Astrocyte of the spinal cord (primary cell): Measurements from ENCODE around the gene CLNK.
A peak's percentile ranks its signal among the peaks of the same experiment; 100 is the strongest.

Experiments used
- DNase-seq: peaks from one replicate; pipeline ENCODE4 v3.0.0; 2011; ENCODE audit warnings: low read depth, low spot score
- H3K4me3 ChIP-seq: 2 replicates; pipeline ENCODE4 v1.5.1; 2011; ENCODE audit warnings: low read depth, mild to moderate bottlenecking, low read length, moderate library complexity
- CTCF ChIP-seq: IDR thresholded peaks from 2 replicates; pipeline ENCODE4 v1.5.1; 2012; ENCODE audit warnings: low read depth, mild to moderate bottlenecking, low read length, inconsistent platforms
- in situ Hi-C: cut with HindIII; loops from 2 replicates; pipeline ENCODE4 v1.10.0; 2017; ENCODE audit warnings: low sequenced_read_pairs

The CLNK gene

GRCh38 chr4:10684631-10685030 lies at the start of gene CLNK:
Gene CLNK, minus strand, starts transcription at chr4:10684768. Its CDS starts 16,899 bp downstream, at chr4:10667869.
- no peak within 1 kb of the TSS for H3K4me3 ChIP-seq
- DNase-seq = no peak
- TF ChIP-seq CTCF = no peak
- in situ Hi-C loops = no loop called here

GRCh38 chr4:10733481-10734062 lies 49.0 kb upstream of the CLNK start:
- in situ Hi-C loops = no loop called here
- TF ChIP-seq CTCF = no peak
- H3K4me3 ChIP-seq = no peak overlapping the region
- no peak for DNase-seq

- no peak overlapping the region for H3K4me3 ChIP-seq
- in situ Hi-C loops = no loop called here
- no peak for DNase-seq
- no peak for TF ChIP-seq CTCF
Observed at GRCh38 chr4:10732914-10733415, 48.4 kb upstream of the CLNK start.

GRCh38 chr4:10732235-10732913 lies 47.8 kb upstream of the CLNK start:
- TF ChIP-seq CTCF = no peak
- DNase-seq = peak; percentile 27
- H3K4me3 ChIP-seq = no peak overlapping the region
- in situ Hi-C loops = no loop called here

GRCh38 chr4:10731690-10732089 lies 47.1 kb upstream of the CLNK start:
- in situ Hi-C loops = no loop called here
- no peak for TF ChIP-seq CTCF
- H3K4me3 ChIP-seq = no peak overlapping the region
- DNase-seq = no peak

GRCh38 chr4:10731162-10731561 lies 46.6 kb upstream of the CLNK start:
- DNase-seq = no peak
- no peak for TF ChIP-seq CTCF
- no peak overlapping the region for H3K4me3 ChIP-seq
- in situ Hi-C loops = no loop called here
